ENCODE measurements around the gene PLA2G2D.

The PLA2G2D gene

GRCh38 chr1:20114021-20114648 is 5.2 kb downstream of the PLA2G2D start:
- DNase-seq (ENCODE audit: low read depth) = no peak

- no peak for DNase-seq (ENCODE audit: low read depth)
These were observed 6.9 kb downstream of the PLA2G2D start for GRCh38 chr1:20112279-20113000.

- DNase-seq (ENCODE audit: low read depth) = no peak
These were observed 7.9 kb downstream of the PLA2G2D start for GRCh38 chr1:20111452-20111851.

GRCh38 chr1:20110679-20111078 is 8.7 kb downstream of the PLA2G2D start:
- DNase-seq (ENCODE audit: low read depth) = no peak

GRCh38 chr1:20109223-20109856 is 10.0 kb downstream of the PLA2G2D start:
- DNase-seq (ENCODE audit: low read depth) = no peak

GRCh38 chr1:20108366-20109123 is 10.8 kb downstream of the PLA2G2D start:
- DNase-seq (ENCODE audit: low read depth) = no peak

GRCh38 chr1:20107796-20108195 is 11.5 kb downstream of the PLA2G2D start:
- no peak for DNase-seq (ENCODE audit: low read depth)

GRCh38 chr1:20107351-20107750 is 12.0 kb downstream of the PLA2G2D start:
- no peak for DNase-seq (ENCODE audit: low read depth)

GRCh38 chr1:20105856-20106255 is 13.5 kb downstream of the PLA2G2D start:
- DNase-seq (ENCODE audit: low read depth) = no peak

GRCh38 chr1:20102875-20103274 is 16.5 kb downstream of the PLA2G2D start:
- no peak for DNase-seq (ENCODE audit: low read depth)

- DNase-seq (ENCODE audit: low read depth) = peak; percentile 3
These were observed 18.5 kb downstream of the PLA2G2D start for GRCh38 chr1:20100632-20101355.

GRCh38 chr1:20099533-20099932 is 19.8 kb downstream of the PLA2G2D start:
- no peak for DNase-seq (ENCODE audit: low read depth)

- no peak for DNase-seq (ENCODE audit: low read depth)
These were observed 22.4 kb downstream of the PLA2G2D start for GRCh38 chr1:20096840-20097447.

- no peak for DNase-seq (ENCODE audit: low read depth)
These were observed 23.5 kb downstream of the PLA2G2D start for GRCh38 chr1:20095564-20096434.

GRCh38 chr1:20093940-20094391 is 25.4 kb downstream of the PLA2G2D start:
- no peak for DNase-seq (ENCODE audit: low read depth)

GRCh38 chr1:20093303-20093702 is 26.0 kb downstream of the PLA2G2D start:
- no peak for DNase-seq (ENCODE audit: low read depth)

GRCh38 chr1:20090641-20091040 is 28.7 kb downstream of the PLA2G2D start:
- no peak for DNase-seq (ENCODE audit: low read depth)

- DNase-seq (ENCODE audit: low read depth) = no peak
These were observed 29.2 kb downstream of the PLA2G2D start for GRCh38 chr1:20090119-20090518.

GRCh38 chr1:20089328-20090077 is 29.8 kb downstream of the PLA2G2D start:
- no peak for DNase-seq (ENCODE audit: low read depth)

- no peak for DNase-seq (ENCODE audit: low read depth)
These were observed 31.7 kb downstream of the PLA2G2D start for GRCh38 chr1:20087668-20088067.

Data from activated T-cell treated with anti-CD3 and anti-CD28 coated beads for 1 hour (primary cell).